A549 treated with AZD9567 at 1 μM for 4 hours (cell line): ENCODE results near the gene TMEM97. TPM values are rescaled to one million over a fixed set of nuclear protein-coding genes. Genes with fewer than 3 reads are reported as not detected.

Experiments used
- total RNA-seq: library from RNA; stranded (reverse); fragments of 200-300 nt; extraction: Qiagen RNA extraction; gene quantifications from 5 replicates; pipeline ENCODE4 v1.2.3, GENCODE V29; 2022; ENCODE audit not compliant: insufficient read depth

Gene TMEM97
- total RNA-seq = 42.3 to 51.1 TPM (median 47.2 TPM) in 5 replicates

GRCh38 chr17:28318759-28319597 is at the start of gene TMEM97:
TMEM97 (plus strand) TSS chr17:28319200; CDS start chr17:28319240, 40 bp downstream.

GRCh38 chr17:28335201-28335958 is 16.4 kb downstream of the TMEM97 start, which contains the start of the genes IFT20 and TNFAIP1:
IFT20 (minus strand) TSS chr17:28335472; CDS start chr17:28331985, 3,487 bp downstream.
TNFAIP1 (plus strand) TSS chr17:28335761; CDS start chr17:28339522, 3,761 bp downstream.

GRCh38 chr17:28357061-28357900 is 38.3 kb downstream of the TMEM97 start, which contains the start of gene POLDIP2:
POLDIP2 (minus strand) TSS chr17:28357527; CDS start chr17:28357448, 79 bp downstream.

GRCh38 chr17:28364665-28365363 is 45.8 kb downstream of the TMEM97 start, which contains the start of gene SEBOX:
SEBOX (minus strand) TSS chr17:28365199; CDS start chr17:28365151, 48 bp downstream.

GRCh38 chr17:28370035-28370743 is 51.2 kb downstream of the TMEM97 start, which contains the start of gene VTN:
VTN (minus strand) TSS chr17:28370307; CDS start chr17:28370203, 104 bp downstream.

GRCh38 chr17:28371245-28372202 is 52.5 kb downstream of the TMEM97 start, which contains the start of gene SARM1:
SARM1 (plus strand) TSS chr17:28371694; CDS start chr17:28372033, 339 bp downstream.

Other genes with a start within 250 kb of the TMEM97 start
- gene IFT20, start 16.3 kb downstream of the TMEM97 start, total RNA-seq = 41.1 to 61.7 TPM (median 52.7 TPM) in 5 replicates
- gene TNFAIP1, start 16.6 kb downstream of the TMEM97 start, total RNA-seq = 41.6 to 53.0 TPM (median 46.8 TPM) in 5 replicates
- 146 to 165 TPM (median 162 TPM) in 5 replicates for gene POLDIP2, start 38.3 kb downstream of the TMEM97 start, total RNA-seq
- not detected in 5 replicates for gene SEBOX, start 46.0 kb downstream of the TMEM97 start, total RNA-seq
- 12.7 to 19.7 TPM (median 18.9 TPM) in 5 replicates for gene VTN, start 51.1 kb downstream of the TMEM97 start, total RNA-seq
- 3.9 to 7.0 TPM (median 5.4 TPM) in 5 replicates for gene SARM1, start 52.5 kb downstream of the TMEM97 start, total RNA-seq
- 18.4 to 20.5 TPM (median 20.2 TPM) in 5 replicates for gene SLC46A1, start 87.0 kb downstream of the TMEM97 start, total RNA-seq
- gene SLC13A2, start 154.4 kb downstream of the TMEM97 start, total RNA-seq = 0.05 to 0.14 TPM (median 0.09 TPM) in 4 of 5 replicates, not detected in the other
- gene FOXN1, start 187.1 kb downstream of the TMEM97 start, total RNA-seq = 0.03 TPM in 1 of 5 replicates, not detected in the others
- 27.2 to 39.1 TPM (median 33.2 TPM) in 5 replicates for gene UNC119, start 233.4 kb downstream of the TMEM97 start, total RNA-seq